Activated CD4-positive, alpha-beta T cell treated with anti-CD3 and anti-CD28 coated beads, Interleukin-2, amount 50 U/mL, for 16 hours (primary cell): ENCODE data around the gene OGA.

ENCODE experiments used
- DNase-seq: peaks from one replicate; pipeline ENCODE4 v3.0.0-alpha.2; 2020

The OGA gene

DNA sequence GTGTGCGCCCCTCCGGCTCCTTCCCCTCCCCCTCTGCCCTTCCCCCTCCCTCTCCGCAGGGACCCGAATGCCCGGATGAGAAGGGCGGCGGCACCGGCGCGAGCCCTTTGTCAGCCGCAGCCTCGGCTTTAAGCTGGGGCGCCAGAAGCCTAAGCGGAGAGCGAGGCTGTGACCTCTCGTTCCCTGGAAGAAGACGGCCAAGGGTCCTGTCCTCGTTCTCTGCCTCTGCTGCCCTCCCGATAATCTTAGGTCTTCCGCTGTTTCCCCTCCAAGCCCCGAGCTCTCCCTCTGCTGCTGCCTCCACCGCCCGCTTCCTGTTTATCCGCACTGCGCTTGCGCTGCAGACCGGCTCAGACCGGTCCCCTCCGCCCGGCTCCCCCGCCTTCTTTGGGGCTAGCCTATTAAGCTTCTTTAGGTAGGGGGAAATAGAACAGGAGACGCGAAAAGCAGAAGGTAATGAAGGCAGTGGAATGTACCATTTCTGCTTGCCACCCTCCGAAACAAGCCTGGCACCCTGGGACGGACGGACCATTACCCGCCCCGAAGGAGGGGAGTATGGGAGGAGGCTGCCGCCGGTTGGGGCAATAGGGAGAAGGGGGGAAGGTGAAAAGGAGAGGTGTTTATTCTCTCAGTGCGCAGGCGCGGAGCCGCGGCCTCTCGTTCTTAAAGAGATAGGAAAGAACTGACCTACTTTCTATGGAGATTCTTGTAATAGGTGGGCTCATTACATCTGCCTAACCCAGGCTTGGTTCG, at the start of gene OGA:
OGA (minus strand) TSS at position 326 of the 753 bp plus-strand sequence. CDS start 422 bp downstream, outside the sequence.
- DNase-seq = peak; percentile 99

DNA sequence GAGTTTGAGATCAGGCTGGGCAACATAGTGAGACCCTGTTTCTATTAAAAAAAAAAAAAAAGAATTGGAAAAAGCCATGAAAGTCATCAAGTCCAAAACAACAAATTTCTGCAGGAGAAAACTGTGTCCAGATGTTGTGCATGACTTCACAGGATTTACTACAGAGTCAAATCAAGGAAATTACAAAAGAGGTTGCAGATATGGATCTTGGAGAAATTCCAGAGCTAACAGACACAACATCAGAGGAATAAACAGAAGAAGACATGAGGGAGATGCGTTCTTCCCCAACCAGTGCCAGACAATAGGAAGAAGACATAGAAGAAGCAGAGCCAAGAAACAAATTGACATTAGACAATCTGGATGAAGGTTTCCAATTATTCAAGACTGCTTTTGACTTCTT, 49.7 kb upstream of the OGA start:
- no peak for DNase-seq

DNA sequence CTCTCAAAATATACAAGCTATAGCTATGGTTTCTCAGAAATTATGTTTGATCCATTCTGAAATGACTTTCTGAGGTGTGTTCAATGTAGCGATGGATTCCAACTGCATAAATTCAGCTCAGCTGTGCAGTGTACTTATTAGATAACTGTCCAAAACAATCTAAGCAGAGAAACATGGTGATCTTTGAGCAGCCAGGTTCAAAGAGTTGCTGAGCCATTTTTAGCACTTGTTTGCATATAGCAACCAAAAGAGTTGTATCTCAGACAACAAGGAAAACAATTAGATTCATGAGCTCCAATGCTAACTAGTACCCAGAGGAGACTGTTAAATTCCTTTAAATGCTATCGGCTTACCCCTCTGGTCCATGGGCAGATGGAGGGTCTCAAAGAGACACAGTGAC, 41.3 kb upstream of the OGA start:
- DNase-seq = no peak

DNA sequence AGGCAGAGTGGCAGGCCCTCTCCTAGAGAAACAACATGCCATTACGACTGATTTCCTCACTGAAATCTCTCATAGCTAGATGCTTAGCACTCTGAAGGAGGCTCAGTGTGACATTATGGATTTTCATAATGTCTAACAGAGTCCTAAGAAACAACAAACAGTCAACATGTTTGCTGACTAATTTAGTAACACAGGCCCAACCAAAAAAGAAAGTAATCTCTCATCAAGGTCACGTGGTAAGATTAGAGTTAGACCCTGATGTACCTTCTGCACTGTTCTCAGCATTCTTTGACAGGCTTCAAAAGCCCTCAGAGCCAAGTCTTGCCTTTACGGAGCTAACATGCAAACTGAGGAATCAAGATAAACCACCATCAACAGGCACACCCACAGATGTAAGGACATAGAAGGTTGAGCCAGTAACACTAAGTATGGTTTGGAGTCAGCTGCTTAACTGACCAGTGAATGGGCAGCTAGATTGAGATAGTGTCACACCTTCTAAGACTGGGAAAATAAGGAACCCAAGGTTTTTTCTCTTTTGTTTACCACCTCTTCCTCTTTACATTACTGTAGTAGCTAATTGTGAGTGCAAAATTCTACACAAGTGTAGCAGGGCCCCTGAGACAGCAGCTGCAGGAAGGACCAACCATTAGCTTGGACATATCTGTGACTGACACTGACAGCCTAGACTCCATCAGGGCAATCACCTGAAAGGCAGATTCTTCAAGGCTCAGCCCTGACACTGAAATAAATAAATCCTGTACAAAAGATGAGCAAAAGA, 40.7 kb upstream of the OGA start:
- peak; percentile 74 for DNase-seq

DNA sequence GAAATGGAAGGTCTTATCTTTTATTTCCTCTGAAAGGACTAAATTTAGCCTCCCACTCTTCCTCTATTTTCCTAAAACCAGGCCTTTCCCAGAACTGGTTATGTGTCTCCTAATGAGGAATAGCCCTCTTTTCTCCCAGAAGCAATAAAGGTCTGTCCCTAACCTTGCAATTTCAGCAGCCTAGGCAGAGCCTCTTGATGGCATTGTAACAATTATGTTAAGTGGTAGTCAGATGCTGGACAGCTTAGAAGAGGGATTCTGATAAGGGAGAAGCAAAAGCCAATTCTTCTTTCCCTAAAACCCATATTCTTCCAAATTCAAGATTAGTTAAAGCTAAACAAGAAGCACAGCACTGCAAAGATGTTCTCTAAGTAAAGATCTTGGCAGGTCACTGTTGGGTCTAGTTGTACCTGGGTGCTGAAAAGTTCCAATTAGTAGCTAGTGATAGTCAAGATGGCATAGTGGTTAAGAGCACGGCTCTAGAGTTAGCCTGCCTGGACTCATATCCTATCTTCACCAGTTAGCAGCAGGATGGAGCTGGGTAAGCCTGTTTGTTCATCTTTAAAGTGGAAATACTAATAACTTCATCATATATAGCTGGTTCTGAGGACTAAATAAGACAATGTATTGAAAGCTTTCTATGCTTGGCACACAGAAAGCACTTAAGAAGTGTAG, 39.7 kb upstream of the OGA start:
- no peak for DNase-seq

DNA sequence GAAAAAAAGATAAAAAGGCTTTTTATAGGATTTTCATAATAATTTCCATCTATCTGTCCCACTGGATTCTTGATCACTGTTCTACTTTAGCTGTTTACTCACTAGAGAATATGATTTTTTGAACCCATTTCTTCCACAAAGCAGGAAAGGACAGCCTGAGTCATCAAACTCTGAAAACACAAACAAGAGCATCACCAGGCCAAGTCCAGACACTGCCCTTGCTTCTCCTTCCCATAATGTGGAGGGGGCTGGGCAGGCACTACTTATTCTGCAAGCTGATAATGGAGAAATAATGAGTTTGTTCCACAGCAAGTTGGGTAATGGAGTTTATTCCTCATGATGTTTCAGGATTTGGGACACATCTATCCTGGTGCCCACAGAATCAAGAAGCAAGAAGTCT, 38.4 kb upstream of the OGA start:
- DNase-seq = no peak

DNA sequence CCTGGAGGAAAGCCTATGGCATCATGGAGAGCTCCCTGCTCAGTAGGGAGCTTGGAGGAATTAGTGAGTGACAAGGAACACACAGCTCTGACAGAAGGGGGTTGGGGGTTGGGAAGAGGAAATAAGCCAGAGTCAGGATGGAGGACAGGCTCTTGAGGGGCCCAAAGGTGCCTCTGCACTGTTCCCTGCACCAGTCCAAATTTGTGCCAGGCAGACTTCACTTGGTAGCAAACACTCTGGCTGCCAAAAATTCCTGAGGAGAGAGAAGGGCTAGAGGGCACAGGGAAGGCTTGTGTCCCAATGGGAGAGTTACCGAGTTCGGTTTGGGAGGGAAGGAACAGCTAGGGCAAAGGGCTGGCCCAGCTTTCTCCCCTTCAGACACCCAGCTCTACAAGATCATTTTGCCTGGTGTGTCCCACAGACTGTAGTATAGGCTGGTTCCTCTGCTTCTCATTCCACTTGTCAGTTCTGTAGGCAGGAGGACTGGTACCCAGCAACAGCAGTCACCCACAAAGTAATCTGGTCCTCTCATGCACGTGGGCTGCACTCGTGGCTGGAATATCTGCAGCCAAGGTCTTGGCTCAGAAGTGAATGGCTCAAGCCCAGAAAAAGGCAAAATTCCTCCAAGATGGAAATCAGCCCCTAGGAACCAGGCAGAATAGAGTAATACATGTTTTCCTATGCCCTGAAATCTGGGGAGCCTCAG, 33.3 kb upstream of the OGA start:
- no peak for DNase-seq

DNA sequence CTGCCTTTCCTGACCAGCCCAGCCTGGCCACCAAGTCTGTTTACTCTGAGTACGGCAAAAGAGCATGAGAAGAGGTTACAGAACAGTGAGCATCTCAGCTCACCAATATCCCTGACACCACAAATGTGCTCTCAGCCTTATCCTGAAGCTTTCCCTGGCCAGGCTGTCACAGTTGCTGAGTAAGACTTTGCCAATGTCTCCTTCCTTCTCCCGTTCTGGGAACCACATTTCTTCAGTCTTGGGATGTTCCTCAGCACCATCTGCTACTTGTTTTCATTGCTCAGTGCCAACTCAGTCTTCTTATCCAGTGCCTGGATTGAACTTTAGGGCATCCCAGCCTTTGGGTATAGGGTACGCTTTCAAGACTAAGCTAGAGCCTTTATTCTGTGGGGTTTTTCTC, 32.5 kb upstream of the OGA start:
- no peak for DNase-seq

DNA sequence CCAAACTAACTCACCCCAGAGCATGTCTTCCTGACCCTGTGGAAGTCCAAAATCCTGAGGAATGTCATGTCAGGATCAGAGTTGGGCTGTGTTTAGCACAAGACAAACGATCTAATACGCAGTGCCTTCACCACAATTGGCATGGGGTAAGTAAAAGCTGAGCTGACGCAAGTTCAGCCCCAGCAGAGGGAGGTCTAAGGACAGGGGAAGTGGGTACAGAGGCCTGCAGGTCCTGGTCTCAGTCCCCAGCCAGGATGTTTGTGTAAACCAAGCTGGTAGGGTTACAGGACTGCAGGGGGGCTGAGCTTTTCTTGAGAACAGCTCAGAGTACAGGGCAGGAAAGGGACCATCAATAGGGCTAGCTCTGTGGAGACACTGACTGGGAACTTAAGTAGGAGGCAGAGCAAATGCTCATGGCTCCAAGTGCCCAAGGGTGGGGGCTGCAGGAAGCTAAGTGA, 30.7 kb upstream of the OGA start:
- no peak for DNase-seq

DNA sequence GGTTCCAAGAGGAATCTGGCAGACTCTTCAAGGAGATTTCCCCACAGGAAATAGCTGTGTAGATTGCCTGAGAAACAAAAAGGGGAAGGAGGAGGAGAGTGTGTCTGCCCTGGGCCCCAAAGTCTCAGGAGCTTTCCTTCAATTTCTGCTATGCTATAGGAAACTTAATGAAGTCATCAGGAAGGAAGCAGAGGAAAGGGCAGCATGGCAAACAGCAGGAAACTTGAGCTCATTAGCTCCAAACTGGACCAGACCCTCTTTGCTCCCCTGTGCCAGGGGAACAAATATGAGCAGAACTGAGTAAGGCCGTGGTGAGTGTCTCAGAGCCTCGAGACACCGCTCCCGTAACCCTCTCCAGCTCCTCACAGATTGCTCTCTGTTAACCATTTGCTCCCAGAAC, 30.2 kb upstream of the OGA start:
- no peak for DNase-seq

DNA sequence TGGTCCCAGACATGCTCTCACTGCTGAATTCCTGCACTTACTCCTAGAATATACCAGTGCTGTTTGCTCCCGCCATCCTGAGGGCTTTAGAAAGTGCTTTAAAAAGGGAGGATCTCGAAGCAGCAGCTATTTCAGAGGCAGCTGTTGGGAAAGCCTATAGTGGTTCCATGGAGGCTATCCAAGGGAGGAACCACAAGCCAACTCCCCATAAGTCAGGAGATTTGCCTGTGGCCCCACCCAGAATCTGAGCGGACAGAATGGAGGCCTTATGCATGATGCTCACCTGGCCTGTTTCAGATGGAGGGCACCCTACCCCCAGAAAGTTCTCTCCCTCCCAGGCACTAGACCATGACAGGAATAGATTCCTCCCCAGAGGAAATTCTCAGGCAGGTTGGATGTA, 27.6 kb upstream of the OGA start:
- no peak for DNase-seq

DNA sequence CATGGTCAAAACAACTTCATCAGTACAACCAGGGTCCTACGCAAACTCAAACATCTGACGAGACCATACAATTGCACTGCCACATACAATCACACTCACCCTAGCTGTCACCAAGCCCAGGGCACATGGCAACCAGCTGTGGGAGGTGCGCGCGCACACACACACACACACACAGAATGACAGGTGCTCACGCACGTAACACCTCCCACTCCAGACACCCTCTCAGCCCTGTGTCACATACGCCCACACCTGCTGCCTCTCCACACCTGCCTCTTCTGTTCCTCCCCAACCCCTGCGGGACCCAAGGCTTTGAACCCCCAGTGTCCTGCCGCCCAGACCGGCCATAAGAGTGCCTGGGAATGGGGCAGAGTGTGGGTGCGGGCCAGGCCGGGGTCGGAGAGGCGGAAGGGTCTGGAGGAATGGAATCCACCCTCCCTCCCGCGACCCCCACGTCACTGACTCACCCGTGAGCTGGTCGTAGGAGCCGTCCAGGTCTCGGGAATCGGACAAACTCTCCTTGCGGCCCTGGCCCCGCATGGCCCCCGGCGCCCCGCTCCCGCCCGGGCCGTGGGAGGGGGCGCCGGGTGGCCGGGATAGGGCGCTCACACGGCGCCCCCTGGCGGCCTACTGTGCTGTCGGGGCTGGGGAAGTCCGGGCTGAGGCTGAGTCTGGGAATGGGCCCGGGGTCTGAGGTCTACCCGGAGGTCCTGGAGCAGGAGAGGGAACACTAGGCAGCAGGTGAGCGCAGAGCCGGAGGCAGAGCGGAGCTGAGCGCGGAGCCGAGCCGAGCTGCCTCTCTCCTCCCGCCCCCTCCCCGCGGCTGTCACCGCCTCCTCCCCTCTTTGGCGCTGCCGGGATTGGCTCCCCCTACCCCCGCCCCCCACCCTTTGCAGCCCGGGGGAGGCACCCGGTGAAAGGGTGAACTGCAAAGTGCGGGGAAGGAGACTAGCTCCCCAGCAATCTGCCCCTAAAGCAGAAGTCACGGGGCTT, 25.1 kb upstream of the OGA start, which contains the start of gene KCNIP2:
KCNIP2 (minus strand) TSS at position 769 of the 990 bp plus-strand sequence; CDS start at position 537, 232 bp downstream.
- DNase-seq = peak; percentile 18

DNA sequence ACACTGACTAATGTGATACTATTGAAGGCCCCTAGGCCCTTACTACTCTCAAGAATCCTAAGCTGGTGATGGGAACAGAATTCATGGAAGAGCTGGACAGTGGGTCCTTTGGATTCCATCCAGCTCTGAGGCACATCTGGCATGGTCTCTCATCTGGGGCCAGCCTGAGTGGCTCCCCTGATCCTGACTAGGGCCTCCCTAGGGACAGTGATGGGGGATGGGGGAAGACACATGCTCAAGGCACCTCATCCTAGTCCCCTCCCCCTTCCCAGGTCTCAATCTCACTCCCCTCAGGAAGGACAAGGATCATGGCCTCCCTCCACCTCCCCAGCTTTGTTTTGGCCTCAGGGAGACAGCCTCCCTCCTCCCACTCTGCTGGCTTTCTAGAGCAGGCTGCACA, 23.6 kb upstream of the OGA start:
- no peak for DNase-seq

DNA sequence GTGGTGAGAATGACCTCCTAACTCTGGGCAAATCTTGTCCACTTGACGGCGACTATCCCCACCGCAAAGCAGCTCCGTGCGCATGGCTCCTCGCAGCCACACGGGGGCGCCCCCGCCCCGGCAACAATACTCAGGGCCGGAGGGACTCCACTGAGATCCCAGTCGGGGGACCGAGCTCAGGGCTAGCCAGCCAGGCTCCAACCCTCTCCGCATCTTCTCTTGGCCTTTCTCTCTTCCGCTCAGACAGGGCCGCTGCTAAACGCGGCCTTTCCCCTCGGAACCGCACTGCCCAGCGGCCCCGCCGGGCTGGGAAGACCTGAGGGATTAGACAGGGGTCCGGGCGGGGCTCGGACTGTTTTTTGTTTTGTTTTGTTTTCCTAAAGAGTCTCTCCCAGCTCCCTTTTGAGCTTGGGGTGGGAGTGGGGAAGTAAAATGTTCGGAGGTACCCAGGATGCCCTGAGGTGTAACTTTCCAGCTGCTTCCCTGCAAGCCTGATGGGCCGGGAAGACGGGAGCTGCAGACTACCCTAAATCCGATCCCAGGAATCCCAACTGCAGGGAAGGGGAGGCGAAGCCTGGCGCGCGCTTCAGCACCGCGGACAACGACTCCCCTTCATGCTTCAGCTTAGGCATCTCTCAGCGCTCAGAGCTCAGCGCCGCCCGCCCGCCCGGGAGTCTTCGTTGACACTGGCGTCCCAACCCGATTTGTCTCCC, 22.7 kb upstream of the OGA start:
- peak; percentile 85 for DNase-seq

DNA sequence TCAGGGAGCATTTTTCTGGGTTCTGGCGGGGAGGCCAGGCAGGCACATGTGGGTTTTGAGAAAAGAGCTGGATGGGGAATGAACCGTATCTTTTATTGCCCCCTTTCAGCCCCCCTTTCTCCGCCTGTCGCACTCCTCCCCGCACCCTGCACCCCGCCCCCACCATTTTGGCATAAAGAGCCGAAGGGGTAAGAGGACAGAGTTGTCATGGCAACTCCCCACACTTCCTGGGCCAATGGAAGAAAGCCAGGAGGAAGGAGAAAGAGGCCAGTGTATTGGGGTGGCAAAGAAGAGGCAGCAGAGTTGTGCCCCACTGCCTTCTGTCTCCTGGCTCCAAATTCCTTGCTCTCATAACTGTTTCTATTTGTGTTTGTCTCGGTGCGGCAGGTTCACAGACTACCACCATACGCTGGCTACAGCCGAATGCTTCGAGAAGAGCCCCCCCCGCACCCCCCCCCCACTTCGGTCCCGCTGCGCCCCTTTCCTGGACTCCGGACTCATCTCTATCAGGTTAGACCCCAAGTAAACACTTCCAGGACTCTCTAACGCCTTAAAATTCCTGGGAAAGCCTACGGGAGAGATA, 21.9 kb upstream of the OGA start:
- no peak for DNase-seq

DNA sequence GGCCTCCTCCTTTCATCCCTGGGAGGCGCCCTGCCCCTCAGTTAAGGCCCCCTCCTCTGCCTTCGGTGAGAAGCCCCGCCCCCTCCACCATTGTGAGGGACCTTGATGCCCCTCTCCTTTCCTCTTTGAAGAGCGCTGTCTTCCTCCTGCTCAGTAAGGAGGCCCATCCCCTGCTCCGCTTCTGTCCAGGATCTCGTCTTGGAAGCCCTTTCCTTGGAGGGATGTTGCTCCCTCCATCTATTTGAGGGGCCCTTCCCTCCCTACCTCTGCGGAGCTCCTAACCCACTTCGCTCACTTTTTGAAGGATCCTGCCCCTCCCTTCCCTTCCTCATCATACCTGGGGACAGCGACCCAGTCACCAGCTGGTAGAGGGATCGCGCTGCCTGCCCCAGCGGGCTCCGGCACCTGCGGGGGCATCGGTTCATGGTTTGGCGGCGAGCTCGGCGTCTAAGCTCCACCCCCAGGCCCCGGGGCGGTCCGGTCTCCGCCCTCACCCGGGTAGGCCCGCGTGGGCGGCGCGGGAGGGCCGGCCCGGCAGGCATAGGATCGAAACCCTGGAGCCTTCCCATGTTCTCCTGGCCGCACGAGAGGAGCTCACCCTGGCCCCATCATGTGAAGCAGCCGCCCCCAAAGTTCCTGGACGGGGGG, 21.3 kb upstream of the OGA start:
- DNase-seq = peak; percentile 63

DNA sequence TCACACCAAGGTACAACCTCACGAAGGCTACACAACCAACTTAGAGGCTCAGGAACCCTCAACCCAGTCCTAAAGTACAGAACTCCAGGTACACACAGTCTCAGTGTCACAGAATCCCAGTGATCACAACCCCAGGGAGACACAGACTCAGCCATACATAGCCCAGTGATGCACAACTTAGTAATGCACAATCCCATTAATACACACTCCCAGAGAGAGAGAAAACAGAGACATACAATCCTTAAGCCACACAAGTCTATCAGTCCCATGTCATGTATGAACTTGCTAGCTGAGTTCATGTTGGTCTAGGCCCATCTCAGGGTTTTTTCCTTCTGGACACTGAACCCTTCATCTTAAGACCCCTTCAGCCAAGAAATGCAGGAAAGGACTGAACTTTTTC, 20.8 kb upstream of the OGA start:
- no peak for DNase-seq

DNA sequence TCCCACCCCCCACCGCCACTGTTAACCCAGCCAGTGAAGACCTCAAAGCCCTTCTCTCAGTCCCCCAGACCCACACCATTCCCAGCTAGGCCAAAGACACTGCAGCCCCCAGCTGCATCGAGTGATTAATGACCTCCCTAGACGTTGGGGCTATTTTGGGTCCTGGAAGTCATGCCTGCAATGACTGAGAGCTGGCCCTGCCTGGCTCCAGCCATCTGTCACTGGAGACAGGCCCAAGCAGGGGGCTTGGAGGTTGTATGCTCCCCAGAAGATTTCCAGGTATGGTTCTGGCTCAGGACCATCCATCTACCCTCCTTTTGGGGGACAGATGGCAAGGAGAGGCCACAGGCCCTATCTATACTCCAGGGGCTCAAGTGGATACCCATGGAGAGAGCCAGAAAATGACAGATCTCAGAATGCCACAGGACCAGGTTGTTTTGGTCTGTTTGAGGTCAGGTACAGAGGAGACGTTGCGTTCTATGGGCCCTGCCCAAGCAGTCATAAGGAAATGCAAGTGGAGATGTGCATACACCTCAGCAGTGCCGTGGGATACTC, 20.2 kb upstream of the OGA start:
- DNase-seq = no peak

DNA sequence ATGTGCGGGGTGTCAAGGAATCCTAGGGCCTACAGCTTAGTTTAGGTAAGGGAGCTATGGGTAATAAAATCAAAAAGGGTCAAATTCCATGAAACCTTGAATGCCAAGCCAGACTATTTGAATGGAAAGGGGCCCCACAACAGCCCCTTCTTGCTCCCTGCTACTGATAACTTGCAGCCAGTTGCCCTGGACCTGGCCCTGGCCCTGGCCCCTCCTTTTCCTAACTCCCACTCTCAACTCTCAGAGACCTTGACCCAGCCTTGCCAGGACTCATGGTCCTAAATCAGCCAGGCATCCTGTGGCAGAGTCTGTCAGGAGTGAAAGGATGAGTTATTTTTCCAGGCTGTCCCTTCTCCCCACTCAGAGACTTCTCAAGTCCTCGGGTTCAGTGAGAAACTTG, 19.5 kb upstream of the OGA start:
- no peak for DNase-seq

DNA sequence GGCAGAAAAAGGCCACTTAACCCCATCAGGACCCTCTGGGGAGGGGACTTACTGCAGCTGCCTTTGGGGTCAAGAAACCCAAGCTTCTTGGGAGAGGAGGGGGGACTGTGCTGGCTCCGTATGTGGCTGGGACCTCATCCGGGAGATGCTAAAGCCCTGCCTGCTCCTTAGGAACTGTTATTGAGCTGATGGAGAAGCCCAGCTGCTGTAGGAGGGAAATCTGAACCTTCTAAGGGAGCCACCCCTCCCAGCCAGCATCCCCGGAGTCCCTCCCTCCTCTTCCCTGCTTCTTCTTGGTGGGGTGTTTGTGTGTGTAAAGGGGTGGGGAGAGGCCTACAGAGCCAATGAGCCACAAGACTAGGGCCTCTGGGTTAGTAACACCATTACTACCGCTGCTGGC, 17.1 kb upstream of the OGA start:
- no peak for DNase-seq
